ENCODE results near the gene CCDC85C.

Gene CCDC85C

DNA sequence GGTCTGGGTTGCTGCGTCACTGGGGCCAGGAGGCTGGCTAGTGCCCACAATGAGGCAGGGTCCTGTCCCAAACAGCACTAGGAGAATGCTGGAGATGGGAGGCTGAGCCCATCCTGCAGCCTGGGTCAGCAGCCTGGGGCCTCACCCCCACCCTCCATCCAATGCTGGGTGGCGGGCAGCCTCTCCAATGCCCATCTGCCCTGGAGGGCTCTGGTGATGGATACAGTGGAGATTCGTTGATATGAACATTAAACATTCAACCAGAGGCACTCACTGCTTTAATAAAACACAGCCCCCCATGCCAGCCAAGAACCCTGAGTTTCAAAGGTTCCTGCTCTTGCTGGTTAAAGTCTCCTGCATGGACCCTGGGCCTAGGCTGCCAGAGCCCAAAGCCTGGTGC lies 21.5 kb upstream of the CCDC85C start:
- in situ Hi-C loops (cut with MboI; ENCODE audit: low pct_unique_long_range_greater_than_20kb, low sequenced_read_pairs, unreplicated experiment): no loop called here
- DNase-seq (ENCODE audit: low spot score): no peak
- TF ChIP-seq CTCF (IDR thresholded peaks at IDR 0.05; ENCODE audit: extremely low read depth, insufficient read depth, missing control alignments): no peak

- DNase-seq (ENCODE audit: low spot score): no peak
- in situ Hi-C loops (cut with MboI; ENCODE audit: low pct_unique_long_range_greater_than_20kb, low sequenced_read_pairs, unreplicated experiment): no loop called here
- no peak for TF ChIP-seq CTCF (IDR thresholded peaks at IDR 0.05; ENCODE audit: extremely low read depth, insufficient read depth, missing control alignments)
Observed at GRCh38 chr14:99624971-99625370, 21.0 kb upstream of the CCDC85C start.

GRCh38 chr14:99624024-99624423 lies 20.0 kb upstream of the CCDC85C start:
- DNase-seq (ENCODE audit: low spot score): no peak

GRCh38 chr14:99621948-99622347 lies 17.9 kb upstream of the CCDC85C start:
- in situ Hi-C loops (cut with MboI; ENCODE audit: low pct_unique_long_range_greater_than_20kb, low sequenced_read_pairs, unreplicated experiment): no loop called here
- TF ChIP-seq CTCF (IDR thresholded peaks at IDR 0.05; ENCODE audit: extremely low read depth, insufficient read depth, missing control alignments): no peak
- DNase-seq (ENCODE audit: low spot score): no peak

More at GRCh38 chr14:99624024-99624423, 20.0 kb upstream of the CCDC85C start:
- in situ Hi-C loops (cut with MboI; ENCODE audit: low pct_unique_long_range_greater_than_20kb, low sequenced_read_pairs, unreplicated experiment): no loop called here
- no peak for TF ChIP-seq CTCF (IDR thresholded peaks at IDR 0.05; ENCODE audit: extremely low read depth, insufficient read depth, missing control alignments)

GRCh38 chr14:99619835-99620834 lies 16.1 kb upstream of the CCDC85C start:
- in situ Hi-C loops (cut with MboI; ENCODE audit: low pct_unique_long_range_greater_than_20kb, low sequenced_read_pairs, unreplicated experiment): no loop called here
- DNase-seq (ENCODE audit: low spot score): no peak
- TF ChIP-seq CTCF (IDR thresholded peaks at IDR 0.05; ENCODE audit: extremely low read depth, insufficient read depth, missing control alignments): no peak

- in situ Hi-C loops (cut with MboI; ENCODE audit: low pct_unique_long_range_greater_than_20kb, low sequenced_read_pairs, unreplicated experiment): no loop called here
- TF ChIP-seq CTCF (IDR thresholded peaks at IDR 0.05; ENCODE audit: extremely low read depth, insufficient read depth, missing control alignments): no peak
- no peak for DNase-seq (ENCODE audit: low spot score)
Observed at GRCh38 chr14:99616832-99617800, 13.1 kb upstream of the CCDC85C start.
